ENCODE measurements around the gene ARSG. TPM values are rescaled to one million over a fixed set of nuclear protein-coding genes. Genes with fewer than 3 reads are reported as not detected.

The ARSG gene
- total and polyA plus RNA-seq, 2 of the 13 experiments (the other 11 are each of a cell fraction or from before 2014, with no cell fraction given), result 3.7 to 15.2 TPM

GRCh38 chr17:68246271-68247028, 44.8 kb upstream of the ARSG start (continued):
- TF ChIP-seq ZHX1 (CRISPR knock-in tag; IDR thresholded peaks at IDR 0.05; ENCODE audit: low read depth) (no peak), GTF2F1 (IDR thresholded peaks at IDR 0.05; ENCODE audit: low read length) (no peak), ZFP82 (CRISPR knock-in tag; IDR thresholded peaks at IDR 0.05; ENCODE audit: borderline replicate concordance) (no peak), TIGD3 (CRISPR knock-in tag; IDR thresholded peaks at IDR 0.05; ENCODE audit: borderline replicate concordance) (no peak), KLF16 (CRISPR knock-in tag; IDR thresholded peaks at IDR 0.05) (no peak), ZBED4 (CRISPR knock-in tag; IDR thresholded peaks at IDR 0.05; ENCODE audit: borderline replicate concordance) (no peak), ZBTB7A (CRISPR knock-in tag; IDR thresholded peaks at IDR 0.05) (no peak), HOXA3 (CRISPR knock-in tag; IDR thresholded peaks at IDR 0.05) (no peak), MTF1 (CRISPR knock-in tag; IDR thresholded peaks at IDR 0.05) (no peak), ZNF678 (CRISPR knock-in tag; IDR thresholded peaks at IDR 0.05) (no peak), TFDP1 (CRISPR knock-in tag; IDR thresholded peaks at IDR 0.05; ENCODE audit: borderline replicate concordance) (no peak), ZNF282 (IDR thresholded peaks at IDR 0.05; ENCODE audit: partially characterized antibody) (no peak), ZNF362 (CRISPR knock-in tag; IDR thresholded peaks at IDR 0.05; ENCODE audit: borderline replicate concordance) (no peak), ISL2 (CRISPR knock-in tag; IDR thresholded peaks at IDR 0.05) (no peak), MXI1 (IDR thresholded peaks at IDR 0.05; ENCODE audit: borderline replicate concordance, low read depth, low read length) (no peak), HNF4G (IDR thresholded peaks at IDR 0.05; ENCODE audit: borderline replicate concordance, low read depth, low read length) (no peak), HNF4G (CRISPR knock-in tag; IDR thresholded peaks at IDR 0.05; ENCODE audit: borderline replicate concordance, low read depth) (no peak)
